ENCODE data around the gene FOSL2.
"Not testable (repeated sequence)": the region's sequence is repeated elsewhere in the genome, so short reads cannot be mapped to it uniquely, and the experiment has no call there.

The FOSL2 gene

DNA sequence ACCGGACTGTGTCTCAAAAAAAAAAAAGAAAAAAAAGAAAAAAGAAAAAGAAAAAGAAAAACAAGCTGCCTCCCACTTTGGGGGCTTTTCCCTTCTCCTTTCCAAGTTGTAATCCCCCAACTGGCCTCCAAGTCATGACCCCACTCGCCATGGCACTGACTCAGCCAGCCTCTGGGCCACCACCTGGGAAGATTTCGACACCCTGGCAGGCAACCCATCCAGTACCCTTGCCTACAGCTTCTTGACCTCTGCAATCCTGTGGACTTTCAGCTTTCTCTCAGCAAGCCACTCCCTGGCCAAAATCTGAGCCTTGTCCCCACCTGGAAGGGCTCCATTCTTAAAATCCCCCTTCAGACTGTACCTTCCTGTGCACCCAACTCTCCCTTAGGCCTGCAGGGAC lies 22.3 kb upstream of the FOSL2 start:
- DNase-seq (ENCODE audit: low spot score) = no peak
- TF ChIP-seq, protein P1, sequence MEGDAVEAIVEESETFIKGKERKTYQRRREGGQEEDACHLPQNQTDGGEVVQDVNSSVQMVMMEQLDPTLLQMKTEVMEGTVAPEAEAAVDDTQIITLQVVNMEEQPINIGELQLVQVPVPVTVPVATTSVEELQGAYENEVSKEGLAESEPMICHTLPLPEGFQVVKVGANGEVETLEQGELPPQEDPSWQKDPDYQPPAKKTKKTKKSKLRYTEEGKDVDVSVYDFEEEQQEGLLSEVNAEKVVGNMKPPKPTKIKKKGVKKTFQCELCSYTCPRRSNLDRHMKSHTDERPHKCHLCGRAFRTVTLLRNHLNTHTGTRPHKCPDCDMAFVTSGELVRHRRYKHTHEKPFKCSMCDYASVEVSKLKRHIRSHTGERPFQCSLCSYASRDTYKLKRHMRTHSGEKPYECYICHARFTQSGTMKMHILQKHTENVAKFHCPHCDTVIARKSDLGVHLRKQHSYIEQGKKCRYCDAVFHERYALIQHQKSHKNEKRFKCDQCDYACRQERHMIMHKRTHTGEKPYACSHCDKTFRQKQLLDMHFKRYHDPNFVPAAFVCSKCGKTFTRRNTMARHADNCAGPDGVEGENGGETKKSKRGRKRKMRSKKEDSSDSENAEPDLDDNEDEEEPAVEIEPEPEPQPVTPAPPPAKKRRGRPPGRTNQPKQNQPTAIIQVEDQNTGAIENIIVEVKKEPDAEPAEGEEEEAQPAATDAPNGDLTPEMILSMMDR (IDR thresholded peaks at IDR 0.05; ENCODE audit: extremely low read depth, insufficient read depth, missing control alignments) = no peak
- in situ Hi-C loops (cut with MboI; ENCODE audit: low pct_unique_long_range_greater_than_20kb, low sequenced_read_pairs, unreplicated experiment) = no loop called here

DNA sequence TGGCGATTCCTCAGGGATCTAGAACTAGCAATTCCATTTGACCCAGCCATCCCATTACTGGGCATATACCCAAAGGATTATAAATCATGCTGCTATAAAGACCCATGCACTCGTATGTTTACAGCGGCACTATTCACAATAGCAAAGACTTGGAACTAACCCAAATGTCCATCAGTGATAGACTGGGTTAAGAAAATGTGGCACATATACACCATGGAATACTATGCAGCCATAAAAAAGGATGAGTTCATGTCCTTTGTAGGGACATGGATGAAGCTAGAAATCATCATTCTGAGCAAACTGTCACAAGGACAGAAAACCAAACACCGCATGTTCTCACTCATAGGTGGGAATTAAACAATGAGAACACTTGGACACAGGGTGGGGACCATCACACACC lies 20.9 kb upstream of the FOSL2 start:
- in situ Hi-C loops (cut with MboI; ENCODE audit: low pct_unique_long_range_greater_than_20kb, low sequenced_read_pairs, unreplicated experiment); DNase-seq (ENCODE audit: low spot score): not testable (repeated sequence)

DNA sequence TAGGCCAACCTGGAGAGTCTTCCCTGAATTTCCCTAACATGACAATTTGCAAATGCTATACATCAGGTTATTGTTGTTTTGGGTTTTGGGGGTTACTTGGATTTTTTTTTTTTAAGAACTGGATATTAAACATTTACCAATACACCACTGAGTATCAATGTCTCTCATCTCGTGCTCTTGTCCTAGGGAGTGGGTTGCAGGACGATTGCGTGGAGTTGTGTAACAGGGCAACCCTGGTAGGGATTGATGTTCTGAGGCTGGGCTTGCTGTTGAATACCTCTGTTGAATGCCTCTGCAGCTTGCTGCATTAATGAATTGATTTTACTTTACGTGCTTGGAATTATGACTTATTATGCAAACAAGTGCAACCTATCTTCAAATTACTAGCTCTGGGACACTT lies 18.8 kb upstream of the FOSL2 start:
- TF ChIP-seq, protein P1 (IDR thresholded peaks at IDR 0.05; ENCODE audit: extremely low read depth, insufficient read depth, missing control alignments) = no peak
- no peak for DNase-seq (ENCODE audit: low spot score)
- in situ Hi-C loops (cut with MboI; ENCODE audit: low pct_unique_long_range_greater_than_20kb, low sequenced_read_pairs, unreplicated experiment) = no loop called here

DNA sequence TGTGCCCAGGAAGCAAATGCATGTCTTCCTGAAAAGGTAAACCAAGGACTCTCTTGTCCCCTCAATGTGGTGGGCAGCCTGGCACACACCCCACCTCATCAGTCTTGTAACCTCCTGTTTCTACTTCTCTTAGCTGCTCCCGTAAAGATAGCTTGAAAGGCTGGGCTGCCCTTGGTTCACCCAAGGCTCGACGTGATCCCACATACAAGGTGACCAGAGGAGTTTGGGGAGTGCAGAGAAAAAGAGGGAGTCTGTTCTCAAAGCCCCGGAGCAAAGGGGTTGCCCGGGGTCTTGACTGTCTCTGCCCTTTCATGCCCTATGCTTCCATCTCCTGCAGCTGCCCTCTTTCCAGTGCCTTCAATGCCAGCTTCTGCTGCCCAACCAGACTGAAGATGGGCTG lies 18.3 kb upstream of the FOSL2 start:
- TF ChIP-seq, protein P1 (IDR thresholded peaks at IDR 0.05; ENCODE audit: extremely low read depth, insufficient read depth, missing control alignments) = no peak
- in situ Hi-C loops (cut with MboI; ENCODE audit: low pct_unique_long_range_greater_than_20kb, low sequenced_read_pairs, unreplicated experiment) = no loop called here

DNA sequence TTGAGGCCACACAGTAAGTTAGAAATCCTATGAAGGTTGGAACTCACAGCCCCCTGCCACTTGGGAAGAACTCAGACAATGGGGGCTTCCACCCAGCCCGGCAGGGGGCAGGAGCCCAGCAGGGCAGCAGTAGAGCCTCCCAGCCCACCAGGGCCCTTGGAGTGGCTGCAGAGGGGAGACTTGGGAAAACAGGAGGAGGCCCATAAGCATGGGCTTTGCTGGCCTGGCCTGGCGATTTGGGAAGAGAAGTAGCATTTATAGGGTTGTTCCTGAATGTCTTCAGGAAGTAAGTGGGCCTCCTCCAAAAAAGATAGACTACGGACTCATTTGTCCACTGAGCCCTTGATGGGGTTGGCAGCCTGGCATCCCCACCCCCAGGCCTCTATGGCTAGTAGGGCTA lies 17.4 kb upstream of the FOSL2 start:
- DNase-seq (ENCODE audit: low spot score) = no peak
- in situ Hi-C loops (cut with MboI; ENCODE audit: low pct_unique_long_range_greater_than_20kb, low sequenced_read_pairs, unreplicated experiment) = no loop called here
- TF ChIP-seq, protein P1 (IDR thresholded peaks at IDR 0.05; ENCODE audit: extremely low read depth, insufficient read depth, missing control alignments) = no peak

More for the DNA sequence above, 18.3 kb upstream of the FOSL2 start:
- DNase-seq (ENCODE audit: low spot score) = no peak

DNA sequence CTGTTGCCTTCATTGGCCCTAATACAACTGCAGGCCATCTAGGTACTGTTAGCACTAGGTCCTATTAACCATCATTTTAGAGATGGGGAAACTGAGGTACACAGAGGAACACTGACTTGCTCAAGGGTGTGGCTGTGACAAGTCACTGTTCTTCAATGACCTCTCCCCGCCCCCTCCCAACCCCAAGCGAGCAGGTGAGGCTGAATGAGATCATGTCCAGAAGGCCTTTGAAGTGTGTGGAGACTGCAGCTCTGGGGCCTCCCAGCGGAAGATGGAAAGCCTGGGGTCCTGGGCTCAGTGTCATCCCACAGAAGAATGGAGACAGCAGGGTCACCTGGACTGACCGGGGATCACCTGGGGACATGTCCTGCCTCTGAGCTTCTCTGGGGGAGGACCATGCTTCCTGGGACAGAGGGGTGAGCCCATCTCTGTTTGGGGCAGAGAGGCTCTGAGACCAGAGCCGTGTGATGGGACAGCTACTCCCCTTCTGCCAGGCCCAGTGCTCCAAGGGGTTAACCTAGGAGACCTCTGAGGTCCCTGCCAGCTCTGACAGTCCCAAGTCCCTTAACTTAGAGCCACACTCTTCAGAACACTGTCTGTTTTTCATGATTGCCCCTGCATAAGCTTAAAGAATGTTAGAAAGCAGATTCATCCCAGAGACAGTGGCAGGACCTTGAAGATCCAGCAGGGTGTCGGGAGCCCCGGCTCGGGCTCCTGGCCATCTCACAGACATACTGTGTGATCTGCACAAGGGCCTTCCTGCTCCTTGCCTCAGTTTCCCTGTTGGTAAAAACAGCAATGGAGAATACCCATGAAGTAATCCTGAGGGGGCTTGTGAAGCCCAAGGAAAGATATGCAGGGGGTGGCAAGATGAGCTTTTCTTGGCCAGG lies 16.7 kb upstream of the FOSL2 start:
- DNase-seq (ENCODE audit: low spot score) = no peak
- in situ Hi-C loops (cut with MboI; ENCODE audit: low pct_unique_long_range_greater_than_20kb, low sequenced_read_pairs, unreplicated experiment) = no loop called here
- TF ChIP-seq, protein P1 (IDR thresholded peaks at IDR 0.05; ENCODE audit: extremely low read depth, insufficient read depth, missing control alignments) = no peak

DNA sequence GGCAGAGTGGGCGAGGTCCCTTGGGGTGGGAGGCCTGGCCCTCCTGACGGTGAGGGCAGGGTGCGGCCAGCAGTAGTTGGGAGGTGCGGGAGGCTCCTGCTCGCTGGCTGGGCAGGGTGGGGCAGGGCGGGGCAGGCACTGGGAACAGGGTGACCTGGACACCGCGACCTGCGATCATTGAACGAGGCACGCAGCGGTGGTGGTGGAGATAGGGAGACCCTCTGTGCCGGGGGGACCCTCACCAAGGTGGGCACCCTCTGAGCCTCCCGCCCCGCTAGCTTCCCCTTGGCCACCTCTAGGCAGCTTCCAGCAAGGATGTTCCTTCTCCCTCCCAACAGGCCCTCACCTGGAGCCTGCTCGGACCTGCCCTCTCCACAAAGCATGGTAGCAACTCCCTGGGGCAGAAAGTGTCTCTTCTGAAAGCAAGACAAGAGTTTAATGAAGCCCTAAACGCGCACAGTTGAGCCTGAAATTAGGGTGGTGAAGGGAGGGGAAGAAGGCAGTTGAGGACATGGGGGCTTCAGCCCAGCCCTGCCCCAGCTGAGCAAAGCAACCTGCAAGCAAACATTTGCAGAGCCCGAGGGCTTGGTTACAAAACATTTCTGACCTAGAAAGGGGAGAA lies 15.4 kb upstream of the FOSL2 start:
- in situ Hi-C loops (cut with MboI; ENCODE audit: low pct_unique_long_range_greater_than_20kb, low sequenced_read_pairs, unreplicated experiment) = no loop called here
- TF ChIP-seq, protein P1 (IDR thresholded peaks at IDR 0.05; ENCODE audit: extremely low read depth, insufficient read depth, missing control alignments) = no peak
- no peak for DNase-seq (ENCODE audit: low spot score)

All from GM13977 (cell line).